HG03439 (cell line): ENCODE data around the gene SP1.
"Not testable (repeated sequence)": the region's sequence is repeated elsewhere in the genome, so short reads cannot be mapped to it uniquely, and the experiment has no call there.

Source experiments
- ATAC-seq: cut with Tn5 transposase; IDR thresholded peaks from one replicate; pipeline ENCODE4 v1.9.1; 2021; ENCODE audit warnings: mild to moderate bottlenecking, moderate library complexity; ENCODE audit not compliant: unreplicated experiment

Gene SP1

GRCh38 chr12:53358836-53359419 is 21.0 kb upstream of the SP1 start:
- ATAC-seq = no peak

- ATAC-seq = not testable (repeated sequence)
Measured at GRCh38 chr12:53361638-53362037, 18.3 kb upstream of the SP1 start.

- ATAC-seq = no peak
Measured at GRCh38 chr12:53365245-53365904, 14.6 kb upstream of the SP1 start.

GRCh38 chr12:53373554-53374133 is 6.3 kb upstream of the SP1 start:
- ATAC-seq = not testable (repeated sequence)

- not testable (repeated sequence) for ATAC-seq
Measured at GRCh38 chr12:53374277-53374676, 5.7 kb upstream of the SP1 start.

GRCh38 chr12:53376747-53377146 is 3.2 kb upstream of the SP1 start:
- no peak for ATAC-seq

- ATAC-seq = no peak
Measured at GRCh38 chr12:53378222-53378621, 1.8 kb upstream of the SP1 start.

- no peak for ATAC-seq
Measured at GRCh38 chr12:53378724-53379388, 1.1 kb upstream of the SP1 start.

- peak; percentile 74 for ATAC-seq
Measured at GRCh38 chr12:53379389-53380103, 430 bp upstream of the SP1 start.

- no peak for ATAC-seq
Measured at GRCh38 chr12:53380794-53381730, 1.1 kb downstream of the SP1 start.

GRCh38 chr12:53381731-53382630 is 2.0 kb downstream of the SP1 start:
- no peak for ATAC-seq

GRCh38 chr12:53383258-53383657 is 3.3 kb downstream of the SP1 start:
- ATAC-seq = no peak

- not testable (repeated sequence) for ATAC-seq
Measured at GRCh38 chr12:53386381-53386780, 6.4 kb downstream of the SP1 start.

GRCh38 chr12:53388932-53389331 is 9.0 kb downstream of the SP1 start:
- ATAC-seq = no peak

- ATAC-seq = no peak
Measured at GRCh38 chr12:53389702-53390101, 9.7 kb downstream of the SP1 start.

GRCh38 chr12:53391724-53392123 is 11.7 kb downstream of the SP1 start:
- no peak for ATAC-seq

GRCh38 chr12:53399896-53400295 is 19.9 kb downstream of the SP1 start:
- no peak for ATAC-seq

- ATAC-seq = not testable (repeated sequence)
Measured at GRCh38 chr12:53402351-53402750, 22.4 kb downstream of the SP1 start.

GRCh38 chr12:53402871-53403270 is 22.9 kb downstream of the SP1 start:
- ATAC-seq = no peak
